Natural killer cell (primary cell): ENCODE measurements around the gene SGCA. TPM values are rescaled to one million over a fixed set of nuclear protein-coding genes. Genes with fewer than 3 reads are reported as not detected.

Source experiments
- ATAC-seq, 3 donors: fragments of 150-1000 bp in 2 of 3; fragments of 200-7000 bp in 1 of 3; cut with Tn5 transposase; 1 replicate in 1 of 3; 2 replicates in 2 of 3; pipeline ENCODE4 v1.10.0; 2021; ENCODE audit warnings: mild to moderate bottlenecking in 2 of 3, moderate library complexity in 2 of 3
- DNase-seq, 2 donors: peaks; one replicate each; pipeline versions ENCODE4 v3.0.0 to v3.0.0-alpha.2; 2013 to 2021; ENCODE audit warnings: mixed read lengths in 1 of 2
- H3K27ac ChIP-seq: one replicate; pipeline ENCODE4 v1.5.1; 2013; ENCODE audit warnings: mild to moderate bottlenecking, low read length
- H3K27me3 ChIP-seq: one replicate; pipeline ENCODE4 v1.6.1; 2013; ENCODE audit warnings: low read length; ENCODE audit not compliant: control insufficient read depth, insufficient read depth
- H3K36me3 ChIP-seq: one replicate; pipeline ENCODE4 v1.6.1; 2013; ENCODE audit warnings: low read length; ENCODE audit not compliant: control insufficient read depth, insufficient read depth
- H3K4me1 ChIP-seq: one replicate; pipeline ENCODE4 v1.6.1; 2013; ENCODE audit warnings: low read length; ENCODE audit not compliant: control insufficient read depth, insufficient read depth
- H3K4me3 ChIP-seq: one replicate; pipeline ENCODE4 v1.5.1; 2013; ENCODE audit warnings: low read length
- H3K9me3 ChIP-seq: one replicate; pipeline ENCODE4 v1.6.1; 2013; ENCODE audit warnings: low read length; ENCODE audit not compliant: control insufficient read depth, insufficient read depth
- H3K27ac Mint-ChIP-seq, 2 donors: one replicate each; pipeline ENCODE4 v1.8.0; 2022; ENCODE audit warnings: mild to moderate bottlenecking in 2 of 2, mixed read lengths in 2 of 2, moderate library complexity in 1 of 2
- H3K27me3 Mint-ChIP-seq, 2 donors: one replicate each; pipeline ENCODE4 v1.8.0; 2022; ENCODE audit warnings: low read depth in 2 of 2, mixed read lengths in 2 of 2
- H3K36me3 Mint-ChIP-seq: one replicate; pipeline ENCODE4 v1.8.0; 2022; ENCODE audit warnings: mixed read lengths
- H3K4me1 Mint-ChIP-seq, 2 donors: one replicate each; pipeline ENCODE4 v1.8.0; 2022; ENCODE audit warnings: mixed read lengths in 2 of 2
- H3K4me3 Mint-ChIP-seq: one replicate; pipeline ENCODE4 v1.8.0; 2022; ENCODE audit warnings: mild to moderate bottlenecking, moderate library complexity, mixed read lengths
- H3K9me3 Mint-ChIP-seq, 2 donors: one replicate each; pipeline ENCODE4 v1.8.0; 2022; ENCODE audit warnings: mixed read lengths in 2 of 2
- CTCF ChIP-seq: fragments of 200-600 bp; IDR thresholded peaks from one replicate; pipeline ENCODE4 v1.8.0; 2022; ENCODE audit warnings: antibody characterized with exemption
- WGBS: methylation state at CpG from one replicate; pipeline ENCODE4 v1.1.7; 2013; ENCODE audit warnings: missing lambda C conversion rate; ENCODE audit not compliant: insufficient coverage; 5-methylcytosine and 5-hydroxymethylcytosine counted together
- intact Hi-C: fragments of 100-400 bp; cut with micrococcal nuclease; formaldehyde crosslinking; loops from one replicate; pipeline ENCODE4 v1.14.2; 2022
- total RNA-seq, 4 donors: library from RNA; stranded (reverse); fragments of 120-200 nt in 1 of 4; gene quantifications; one replicate each; pipeline versions ENCODE4 v1.2.3 to v1.2.4, GENCODE V29; 2013 to 2022

SGCA gene
- total RNA-seq, 3 donors from 2014 or later (not counting 1 experiment from before 2014, with no cell fraction given), result not detected

GRCh38 chr17:50187751-50188530 lies 22.1 kb downstream of the SGCA start:
- no peaks in the 10 kb centered on the region for H3K27me3 ChIP-seq
- DNase-seq (no peak), ATAC-seq (no peak)

GRCh38 chr17:50188531-50188920 lies 22.7 kb downstream of the SGCA start:
- Mint-ChIP-seq H3K4me1 (peaks cover 7 to 8% of the 10 kb centered on the region in 2 donors), H3K27me3 (no peaks in the 10 kb centered on the region), H3K4me3 (no peak overlapping the region), H3K36me3 (no peaks in the 10 kb centered on the region), H3K27ac (no peak overlapping the region), H3K9me3 (no peaks in the 10 kb centered on the region)
- Histone ChIP-seq H3K27me3 (no peaks in the 10 kb centered on the region), H3K36me3 (peaks cover 25% of the 10 kb centered on the region), H3K9me3 (no peaks in the 10 kb centered on the region), H3K4me1 (peaks cover 25% of the 10 kb centered on the region), H3K4me3 (no peak overlapping the region), H3K27ac (no peak overlapping the region)
- ATAC-seq, result no peak
- intact Hi-C loops, result no loop called here
- TF ChIP-seq CTCF, result no peak
- WGBS, result 86% methylated on average over 13 of the region's 13 CpGs
- DNase-seq, result no peak

More at GRCh38 chr17:50187751-50188530, 22.1 kb downstream of the SGCA start:
- H3K4me1 Mint-ChIP-seq, result peaks cover 9 to 13% of the 10 kb centered on the region in 2 donors
- WGBS, result 96% methylated on average over 15 of the region's 17 CpGs
- peaks cover 31% of the 10 kb centered on the region for H3K4me1 ChIP-seq
- H3K27ac Mint-ChIP-seq, result no peak overlapping the region
- H3K36me3 ChIP-seq, result peaks cover 25% of the 10 kb centered on the region
- H3K27ac ChIP-seq, result no peak overlapping the region
- no peak overlapping the region for H3K4me3 ChIP-seq
- no peak overlapping the region for H3K4me3 Mint-ChIP-seq
- no peaks in the 10 kb centered on the region for H3K9me3 ChIP-seq
- H3K9me3 Mint-ChIP-seq, result no peaks in the 10 kb centered on the region
- no peaks in the 10 kb centered on the region for H3K27me3 Mint-ChIP-seq
- no peak for TF ChIP-seq CTCF
- intact Hi-C loops, result no loop called here
- no peaks in the 10 kb centered on the region for H3K36me3 Mint-ChIP-seq

GRCh38 chr17:50188921-50189549 lies 23.2 kb downstream of the SGCA start:
- H3K4me3 Mint-ChIP-seq, result no peak overlapping the region
- ATAC-seq (no peak), DNase-seq (no peak)
- H3K4me1 Mint-ChIP-seq, result peaks cover 2 to 3% of the 10 kb centered on the region in 2 donors
- Histone ChIP-seq H3K27ac (no peak overlapping the region), H3K9me3 (no peaks in the 10 kb centered on the region), H3K36me3 (peaks cover 24% of the 10 kb centered on the region), H3K4me1 (peaks cover 20% of the 10 kb centered on the region), H3K27me3 (no peaks in the 10 kb centered on the region), H3K4me3 (no peak overlapping the region)
- intact Hi-C loops, result no loop called here
- WGBS, result 82% methylated on average over 11 of the region's 11 CpGs
- H3K27me3 Mint-ChIP-seq, result no peaks in the 10 kb centered on the region
- no peaks in the 10 kb centered on the region for H3K9me3 Mint-ChIP-seq
- no peaks in the 10 kb centered on the region for H3K36me3 Mint-ChIP-seq
- no peak for TF ChIP-seq CTCF
- no peak overlapping the region for H3K27ac Mint-ChIP-seq
